ENCODE measurements around the gene TUSC1. TPM values are rescaled to one million over a fixed set of nuclear protein-coding genes. Genes with fewer than 3 reads are reported as not detected.

Gene TUSC1
- total and polyA plus RNA-seq, 2 of the 8 experiments (the other 6 are each of a cell fraction or from before 2014, with no cell fraction given), result 4.3 to 4.6 TPM

- no peak overlapping the region for H3K9ac ChIP-seq (replicated peaks in 1 of 4; ENCODE audit: extremely low read depth in 1 of 4, low read depth in 3 of 4, low read length in 3 of 4)
- H3K14ac ChIP-seq (ENCODE audit: insufficient read length), result no peak overlapping the region
- H2BK20ac ChIP-seq (ENCODE audit: low read length), result no peak overlapping the region
- no peaks in the 10 kb centered on the region for H3K36me3 ChIP-seq (ENCODE audit: control insufficient read depth in 2 of 4, insufficient read depth in 4 of 4, low read length in 3 of 4)
- no peak overlapping the region for H3K23ac ChIP-seq (ENCODE audit: insufficient read length)
- no peaks in the 10 kb centered on the region for H3K79me1 ChIP-seq (ENCODE audit: low read depth, low read length)
- no peaks in the 10 kb centered on the region for H4K20me1 ChIP-seq (replicated peaks in 1 of 2; ENCODE audit: control insufficient read depth in 1 of 2, insufficient read depth in 2 of 2, low read length in 2 of 2)
- no peak overlapping the region for H2AFZ ChIP-seq (ENCODE audit: low read length)
- H2BK15ac ChIP-seq (ENCODE audit: low read length), result no peak overlapping the region
- H3K4me1 ChIP-seq (replicated peaks in 1 of 4; ENCODE audit: control insufficient read depth in 3 of 4, insufficient read depth in 4 of 4, low read length in 3 of 4), result no peaks in the 10 kb centered on the region
- H4K8ac ChIP-seq (ENCODE audit: extremely low read depth, insufficient read depth, low read length), result no peak overlapping the region
- CTCF ChIA-PET (ENCODE audit: partially characterized antibody), result interaction anchor here (0.6 kb wide), 1 partner anchor 620 kb away, joined by 3 read pairs; no protein-coding TSS in a partner anchor
- no peak overlapping the region for H4K5ac ChIP-seq (ENCODE audit: insufficient read length, low read depth, low read length)
- FAIRE-seq (no peak), DNase-seq (ENCODE audit: low read depth in 1 of 2, low spot score in 2 of 2) (no peak)
- no peaks in the 10 kb centered on the region for H3K9me3 ChIP-seq (ENCODE audit: insufficient read depth in 2 of 2, low read depth in 1 of 2, low read length in 1 of 2)
- H3K27me3 ChIP-seq (replicated peaks in 1 of 4; ENCODE audit: control insufficient read depth in 3 of 4, extremely low read depth in 1 of 4, insufficient read depth in 3 of 4, low read length in 3 of 4), result no peaks in the 10 kb centered on the region
- H3K4me2 ChIP-seq (ENCODE audit: insufficient read depth in 1 of 2, low read depth in 2 of 2, low read length in 2 of 2), result no peak overlapping the region
- no peaks in the 10 kb centered on the region for H3K23me2 ChIP-seq (ENCODE audit: low read depth, low read length)
- 99% methylated on average over 3 of the region's 3 CpGs; no CpG with 5 or more reads in 1 of the 2 experiments for WGBS, 2 experiments (ENCODE audit: extremely low coverage in 1 of 2, insufficient coverage in 1 of 2, insufficient read length in 1 of 2, insufficient replicate concordance in 2 of 2, low coverage in 1 of 2, low lambda C conversion rate in 2 of 2, missing lambda C conversion rate in 1 of 2)
- no peak overlapping the region for H2BK5ac ChIP-seq (ENCODE audit: low read depth, low read length)
- no peak overlapping the region for H4K91ac ChIP-seq (replicated peaks; ENCODE audit: insufficient read length, low read length)
- H3K27ac ChIP-seq (ENCODE audit: low read depth, low read length), result no peak overlapping the region
- POLR2A ChIA-PET (ENCODE audit: partially characterized antibody), result no interaction called here
- H3K56ac ChIP-seq (replicated peaks; ENCODE audit: insufficient read length, low read depth, low read length), result no peak overlapping the region
- H3K79me2 ChIP-seq (ENCODE audit: control insufficient read depth in 1 of 2, insufficient read depth in 2 of 2, low read length in 2 of 2), result no peaks in the 10 kb centered on the region
- H3K4ac ChIP-seq (replicated peaks; ENCODE audit: insufficient read length, low read depth, low read length), result no peak overlapping the region
- H3K4me3 ChIP-seq (ENCODE audit: extremely low read depth in 1 of 4, insufficient read depth in 2 of 4, low read depth in 3 of 4, low read length in 4 of 4), result no peak overlapping the region
- no peak overlapping the region for H2BK120ac ChIP-seq (replicated peaks; ENCODE audit: low read depth, low read length)
- H2AK5ac ChIP-seq (ENCODE audit: low read depth, low read length), result no peak overlapping the region
- no peak overlapping the region for H2BK12ac ChIP-seq (ENCODE audit: low read depth, low read length)
- no peak overlapping the region for H3K18ac ChIP-seq (ENCODE audit: extremely low read depth, low read length)
- TF ChIP-seq SIRT6 (IDR thresholded peaks at IDR 0.05; ENCODE audit: low read length) (no peak), KDM1A (IDR thresholded peaks at IDR 0.05; ENCODE audit: borderline replicate concordance, low read length) (no peak), POLR2A (IDR thresholded peaks at IDR 0.05; ENCODE audit: control extremely low read depth in 1 of 2, low read depth in 2 of 2, low read length in 2 of 2) (no peak), NRF1 (IDR thresholded peaks at IDR 0.05; ENCODE audit: low read depth, low read length) (no peak), KDM5A (IDR thresholded peaks at IDR 0.05; ENCODE audit: low read length) (no peak), GABPA (IDR thresholded peaks at IDR 0.05; ENCODE audit: borderline replicate concordance, insufficient read depth, low read length) (no peak), RNF2 (IDR thresholded peaks at IDR 0.05; ENCODE audit: borderline replicate concordance, low read depth, low read length, missing control alignments, poor library complexity, severe bottlenecking) (no peak), PHF8 (conservative IDR thresholded peaks at IDR 0.05; ENCODE audit: low read depth, low read length) (no peak), USF2 (IDR thresholded peaks at IDR 0.05; ENCODE audit: low read length) (no peak), FOSL1 (IDR thresholded peaks at IDR 0.05; ENCODE audit: insufficient read depth, low read depth, low read length) (no peak), JUND (IDR thresholded peaks at IDR 0.05; ENCODE audit: low read length) (no peak), SIX5 (IDR thresholded peaks at IDR 0.05; ENCODE audit: low read depth, low read length) (no peak), NANOG (IDR thresholded peaks at IDR 0.05; ENCODE audit: insufficient read depth, low read depth, low read length, poor library complexity, severe bottlenecking) (no peak), GTF2F1 (IDR thresholded peaks at IDR 0.05; ENCODE audit: borderline replicate concordance, low read depth, low read length) (no peak)
These were observed 30.1 kb downstream of the TUSC1 start for GRCh38 chr9:25648116-25648515.
